Activated CD8-positive, alpha-beta memory T cell treated with anti-CD3 and anti-CD28 coated beads, Interleukin-2, amount 50 U/mL, for 24 hours (primary cell): Measurements from ENCODE around the gene PSME2.

Experiments
- DNase-seq: peaks from one replicate; pipeline ENCODE4 v3.0.0-alpha.2; 2020; ENCODE audit errors: extremely low read depth

PSME2 gene, protein sequence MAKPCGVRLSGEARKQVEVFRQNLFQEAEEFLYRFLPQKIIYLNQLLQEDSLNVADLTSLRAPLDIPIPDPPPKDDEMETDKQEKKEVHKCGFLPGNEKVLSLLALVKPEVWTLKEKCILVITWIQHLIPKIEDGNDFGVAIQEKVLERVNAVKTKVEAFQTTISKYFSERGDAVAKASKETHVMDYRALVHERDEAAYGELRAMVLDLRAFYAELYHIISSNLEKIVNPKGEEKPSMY

DNA sequence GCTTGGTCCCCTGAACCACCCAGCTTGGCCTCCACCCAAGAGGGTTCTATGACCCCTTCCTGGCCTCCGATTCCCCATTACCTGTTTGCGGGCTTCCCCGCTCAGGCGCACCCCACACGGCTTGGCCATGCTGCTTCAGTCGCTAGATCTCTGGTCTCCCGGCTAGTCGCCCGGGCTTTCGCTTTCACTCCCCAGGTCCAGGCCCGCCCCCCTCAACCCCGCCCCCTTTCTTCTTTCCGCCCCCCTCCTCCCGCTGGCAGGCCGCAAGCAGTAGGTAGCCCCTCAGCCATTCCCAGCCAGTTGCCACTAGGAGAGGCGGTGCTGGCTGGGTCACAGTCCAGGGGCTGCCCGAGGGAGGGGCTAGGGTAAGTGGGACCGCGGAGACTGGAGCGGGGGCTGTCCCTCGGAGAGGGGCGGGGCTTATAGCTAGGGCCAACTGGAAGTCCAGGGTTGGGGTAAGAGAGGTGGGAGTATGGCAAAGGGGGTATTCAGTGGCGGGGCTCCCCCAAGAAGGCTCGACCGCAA lies at the start of gene PSME2:
PSME2 (minus strand) TSS at position 158 of the 525 bp plus-strand sequence; CDS start at position 129, 29 bp downstream.
- DNase-seq = peak; percentile 78

DNA sequence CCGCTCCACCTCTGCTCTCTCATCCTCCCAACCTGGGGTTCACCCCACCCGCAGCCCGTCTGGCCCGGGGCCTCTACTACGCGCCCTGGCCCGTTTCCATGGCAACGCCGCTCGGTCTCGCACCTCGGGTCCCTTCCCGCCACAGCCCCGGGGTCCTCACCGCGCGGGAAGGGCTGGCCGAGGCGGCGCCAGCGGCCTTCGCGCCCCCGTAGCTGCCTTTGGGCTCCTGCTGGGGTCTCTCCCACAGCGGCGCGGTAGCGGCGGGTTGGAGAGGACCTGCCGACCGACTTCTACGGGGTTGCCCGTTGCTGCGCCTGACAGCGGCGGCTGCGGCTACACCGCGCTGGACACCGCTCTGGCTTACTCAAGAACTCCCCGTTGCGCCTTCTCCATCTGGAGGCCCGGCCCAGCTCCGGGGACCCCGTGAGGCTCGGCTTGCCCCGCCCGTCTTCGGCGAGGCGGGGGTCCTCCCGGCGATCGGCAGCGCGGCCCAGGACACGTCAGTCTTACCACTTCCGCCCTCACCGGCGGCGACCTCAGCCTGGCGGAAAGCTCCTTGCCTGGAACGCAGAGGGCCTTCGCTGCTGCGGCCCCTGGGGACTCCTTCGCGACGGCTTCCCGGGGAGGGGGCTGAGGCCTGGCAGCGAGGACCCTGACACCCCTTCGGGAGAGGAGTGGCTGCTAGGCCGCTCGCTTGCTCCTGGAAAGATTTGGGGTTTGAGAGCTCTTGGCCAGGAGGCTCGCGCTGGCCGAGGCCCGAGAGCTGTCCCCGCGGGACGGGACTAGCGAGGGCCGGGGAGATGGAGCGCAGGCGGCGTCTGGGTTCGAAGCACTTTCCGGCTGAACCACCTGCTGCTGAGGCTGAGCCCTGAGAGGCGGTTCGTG lies 49.0 kb upstream of the PSME2 start, which contains the start of gene TM9SF1:
TM9SF1 (minus strand) TSS at position 256 of the 885 bp plus-strand sequence. CDS start 422 bp downstream, outside the sequence.
- peak; percentile 68 for DNase-seq

DNA sequence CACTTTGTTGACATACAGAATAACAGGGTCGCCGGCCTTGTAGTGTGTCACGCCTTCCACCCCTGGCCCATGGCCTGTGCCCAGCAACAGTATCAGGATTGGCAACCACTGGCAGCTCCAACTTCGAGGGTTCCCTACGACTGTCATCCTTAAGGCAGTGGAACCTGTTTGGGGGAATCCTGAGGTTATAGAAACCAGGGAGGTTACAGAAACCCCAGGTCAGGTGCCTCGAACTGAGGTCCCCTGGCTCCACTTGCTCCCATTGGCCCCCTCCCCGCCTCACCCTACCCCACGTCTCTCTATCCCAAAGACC lies 48.4 kb upstream of the PSME2 start:
- DNase-seq = no peak

DNA sequence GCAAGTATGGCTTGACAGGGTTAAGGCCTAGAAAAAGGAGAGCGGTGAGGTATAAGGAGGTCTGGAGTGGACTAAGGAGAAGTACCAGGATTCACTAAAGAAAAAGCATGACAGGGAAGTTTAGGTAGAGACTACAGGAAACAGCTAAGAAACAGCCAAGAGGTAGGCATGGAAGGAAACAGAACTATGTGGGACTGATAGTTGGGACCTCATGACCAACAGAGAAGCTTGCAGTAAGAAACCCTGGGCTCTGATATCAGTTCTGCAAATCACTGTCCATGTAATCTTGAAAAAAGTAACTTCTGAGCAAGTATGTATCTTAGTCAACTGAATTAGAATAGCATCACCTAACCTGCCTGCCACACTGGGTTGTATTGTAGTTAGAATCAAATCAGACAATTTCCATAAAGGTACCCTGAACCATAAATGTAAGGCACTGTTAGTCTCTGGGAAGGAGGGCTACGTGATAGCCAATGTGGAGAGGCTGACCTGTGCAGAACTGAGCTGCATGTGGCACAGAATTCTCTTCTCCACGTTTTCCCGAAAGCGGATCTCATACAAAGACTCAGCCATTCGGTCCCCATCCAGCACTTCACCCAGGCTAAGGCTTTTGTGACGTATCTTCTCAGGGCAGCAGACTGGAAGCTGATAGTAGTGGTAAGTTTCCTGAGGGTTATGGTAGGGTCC lies 47.9 kb upstream of the PSME2 start:
- DNase-seq = no peak

DNA sequence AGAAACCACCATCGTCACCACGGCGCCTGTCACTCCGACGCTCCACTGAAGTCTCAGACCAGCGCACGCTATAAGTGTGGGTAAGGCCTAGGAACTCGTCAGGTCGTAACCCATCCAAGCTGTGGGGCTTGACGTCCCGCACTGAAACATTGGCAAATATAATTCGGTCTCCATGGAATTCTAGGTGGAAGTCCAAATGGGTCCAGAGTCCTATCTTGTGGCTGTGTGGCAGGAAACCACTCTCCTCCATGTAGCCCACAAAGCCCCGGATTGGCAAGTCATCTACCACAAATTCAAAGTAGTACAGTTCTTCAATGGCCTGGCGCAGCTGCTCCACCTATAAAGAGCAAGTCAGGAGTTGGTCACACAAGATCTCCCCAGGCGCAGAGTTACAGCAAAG lies 46.5 kb upstream of the PSME2 start:
- DNase-seq = no peak

DNA sequence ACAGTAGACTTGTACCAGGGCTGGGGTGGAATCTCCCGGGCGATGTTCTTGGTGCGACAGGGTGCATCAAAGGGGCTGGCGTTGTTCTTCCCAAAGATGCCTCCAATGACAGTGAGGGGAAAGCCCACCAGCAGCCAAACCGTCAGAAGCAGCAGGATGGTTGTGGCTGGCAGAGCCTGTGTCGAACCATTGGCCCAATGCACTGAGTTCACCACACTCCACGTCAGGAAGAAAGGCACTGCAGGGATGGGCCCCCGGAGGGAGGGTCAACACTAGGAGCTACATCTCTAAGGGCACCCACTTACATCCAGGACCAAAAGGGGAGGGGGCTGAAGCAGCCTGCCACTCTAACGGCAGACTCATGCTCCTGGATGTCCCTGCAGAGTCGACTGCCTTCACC lies 44.0 kb upstream of the PSME2 start:
- no peak for DNase-seq

DNA sequence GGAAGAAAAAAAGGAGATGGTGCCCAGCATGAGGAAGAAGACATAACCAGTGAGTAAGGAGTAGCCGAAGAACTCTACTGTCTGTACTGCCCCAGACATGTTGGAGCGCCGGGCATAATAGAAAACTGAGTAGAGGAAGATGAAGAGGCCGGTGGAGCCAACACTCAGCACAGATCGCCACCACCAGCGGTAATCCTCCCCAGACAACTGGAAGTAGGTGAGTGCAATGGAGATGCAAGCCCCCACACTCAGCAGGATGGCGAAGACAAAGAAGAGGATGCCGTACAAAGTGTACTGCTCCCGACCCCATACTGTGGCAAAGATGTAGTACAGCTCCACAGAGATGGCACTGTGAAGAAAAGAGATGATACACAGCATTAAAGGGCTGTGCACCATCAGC lies 43.0 kb upstream of the PSME2 start:
- no peak for DNase-seq

DNA sequence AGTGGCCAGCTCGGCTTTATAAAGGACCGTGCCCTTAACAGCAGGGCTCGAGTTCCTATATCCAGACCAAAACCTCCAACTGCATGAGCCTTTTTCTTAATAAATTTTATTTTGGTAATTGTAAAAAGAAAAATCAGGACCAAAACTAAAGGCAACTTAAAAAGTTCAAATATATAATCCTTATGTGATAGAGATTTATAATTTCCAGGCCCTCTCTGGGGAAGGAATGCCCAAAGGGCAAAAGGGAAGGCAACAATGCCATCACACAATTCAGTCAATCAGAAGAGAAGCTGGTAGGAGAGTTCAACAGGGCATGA lies 42.6 kb upstream of the PSME2 start:
- no peak for DNase-seq

DNA sequence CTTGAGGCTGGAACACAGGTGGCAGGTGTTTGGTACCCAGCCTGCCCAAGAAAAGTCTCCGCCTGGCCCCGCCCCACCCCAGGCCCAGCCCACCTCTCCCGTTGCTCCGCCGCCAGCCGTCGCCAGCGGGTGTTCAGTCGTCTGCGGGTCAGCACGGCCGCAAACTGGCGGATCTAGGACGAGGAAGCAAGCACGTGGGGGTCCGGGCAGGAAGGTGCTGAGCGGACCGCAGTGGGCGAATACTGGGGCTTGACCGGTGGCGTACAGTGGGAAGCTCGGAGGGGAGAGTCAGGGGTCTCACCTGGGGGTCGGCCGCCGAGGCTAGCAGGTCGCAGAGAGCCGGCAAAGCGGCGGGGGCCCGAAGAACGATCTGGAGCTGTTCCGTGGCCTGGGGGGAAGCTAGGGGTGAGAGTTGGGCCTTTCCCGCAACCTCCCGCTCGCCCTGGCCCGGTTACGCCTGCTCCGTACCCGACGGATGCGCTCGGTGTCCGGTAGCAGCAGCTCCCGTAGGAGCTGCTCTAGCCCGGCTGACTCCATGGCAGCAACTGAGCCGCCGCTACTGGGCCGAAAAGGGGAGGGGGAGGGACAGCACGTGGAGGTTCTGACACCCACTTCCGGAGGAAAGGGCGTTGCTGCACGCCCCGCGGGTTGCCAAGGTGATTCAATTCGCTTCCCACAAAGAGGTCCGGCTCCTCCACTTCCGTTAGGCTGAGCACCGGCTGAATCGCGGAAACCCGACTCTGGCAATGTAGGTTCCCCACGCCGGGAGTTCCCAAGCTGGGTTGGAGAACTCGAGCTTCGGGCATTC lies 42.0 kb upstream of the PSME2 start, which contains the start of gene IPO4:
IPO4 (minus strand) TSS at position 566 of the 808 bp plus-strand sequence; CDS start at position 537, 29 bp downstream.
- peak; percentile 91 for DNase-seq

DNA sequence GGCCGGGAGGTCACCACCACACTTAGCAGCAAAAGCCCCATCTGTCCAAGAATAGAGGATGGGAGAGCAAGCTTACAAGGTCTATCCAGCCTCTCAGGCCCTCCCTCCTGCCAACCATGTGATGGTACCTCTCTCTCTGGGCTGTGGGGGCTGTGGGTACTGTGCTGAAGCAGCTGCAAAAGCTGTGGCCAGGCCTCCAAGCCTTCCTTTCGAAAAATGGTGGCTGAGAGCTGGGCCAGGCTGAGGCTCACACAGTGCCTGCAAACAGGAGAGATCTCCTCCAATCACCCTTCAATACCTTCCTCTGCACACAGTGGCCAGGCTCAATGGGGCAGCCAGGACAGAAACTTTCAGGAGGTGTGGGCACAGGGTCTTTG lies 41.1 kb upstream of the PSME2 start:
- no peak for DNase-seq

DNA sequence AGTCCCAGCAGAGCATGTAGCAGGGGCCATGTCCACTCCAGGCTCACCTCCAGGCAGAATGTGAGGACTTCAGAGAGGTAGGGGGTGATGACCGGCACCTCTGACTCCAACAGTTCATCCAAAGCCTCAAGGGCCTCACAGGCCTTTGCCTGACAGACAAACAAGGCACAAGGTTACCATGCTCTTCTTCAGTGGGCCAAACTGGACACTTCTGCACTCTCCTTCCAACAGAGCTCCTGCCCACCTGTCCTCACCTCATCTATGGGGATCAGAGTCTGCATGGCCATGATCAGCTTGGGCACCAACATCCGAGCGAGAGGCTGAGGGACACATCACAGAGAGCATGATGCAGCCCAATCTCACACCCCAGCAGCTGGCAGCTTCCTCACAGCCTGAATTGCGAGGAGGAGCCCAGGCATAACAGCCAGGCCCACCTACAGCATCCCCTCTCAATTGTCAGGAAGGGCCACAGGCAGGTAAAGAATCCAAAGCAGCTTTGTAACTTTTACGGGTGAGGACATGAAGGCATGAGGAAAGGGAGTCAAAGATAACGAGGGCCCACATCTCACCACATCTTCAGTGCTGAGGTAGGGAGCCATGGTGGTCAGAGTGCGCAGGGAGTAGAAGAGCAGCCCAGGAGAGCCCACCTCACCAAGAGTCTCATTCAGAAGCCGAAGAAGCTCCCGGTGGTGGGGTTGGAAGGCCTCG lies 40.6 kb upstream of the PSME2 start:
- DNase-seq = no peak

DNA sequence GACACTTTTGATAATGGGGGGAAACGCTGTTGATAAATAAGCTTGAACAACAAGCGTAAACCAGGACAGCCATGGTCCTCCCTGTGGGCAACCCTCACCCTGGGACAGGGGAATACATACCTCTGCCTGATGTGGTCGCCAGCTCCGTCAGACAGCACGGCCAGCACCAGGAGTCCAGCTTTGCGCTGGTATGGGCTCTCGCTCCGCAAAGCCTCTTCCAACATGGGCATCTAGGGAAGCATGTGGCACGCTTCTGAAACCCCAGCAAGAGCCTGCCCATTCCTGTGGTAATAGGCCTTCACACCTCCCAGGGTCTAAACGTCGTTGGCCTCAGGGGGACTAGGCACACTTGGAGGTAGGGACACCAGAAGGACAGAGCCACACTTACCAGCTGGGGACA lies 39.3 kb upstream of the PSME2 start:
- no peak for DNase-seq

DNA sequence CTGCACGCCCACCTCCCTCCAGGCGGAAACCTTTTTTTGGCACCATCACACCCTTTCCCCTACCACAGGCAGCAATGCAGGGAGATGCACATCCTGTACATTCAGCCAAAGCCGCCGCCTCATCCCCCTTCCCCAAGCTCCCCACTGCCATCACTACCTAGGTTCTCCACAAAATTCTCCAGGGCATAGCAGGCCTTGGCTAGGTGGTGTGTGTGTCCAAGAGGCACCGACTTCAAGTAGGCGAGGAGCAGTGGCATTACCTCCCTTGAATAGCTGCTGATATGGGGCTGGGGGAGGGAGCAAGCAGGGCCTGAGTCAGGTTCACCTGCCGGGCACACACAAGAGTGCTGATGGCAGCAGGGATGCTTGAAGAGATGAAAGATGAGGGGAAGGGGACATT lies 38.6 kb upstream of the PSME2 start:
- DNase-seq = no peak

DNA sequence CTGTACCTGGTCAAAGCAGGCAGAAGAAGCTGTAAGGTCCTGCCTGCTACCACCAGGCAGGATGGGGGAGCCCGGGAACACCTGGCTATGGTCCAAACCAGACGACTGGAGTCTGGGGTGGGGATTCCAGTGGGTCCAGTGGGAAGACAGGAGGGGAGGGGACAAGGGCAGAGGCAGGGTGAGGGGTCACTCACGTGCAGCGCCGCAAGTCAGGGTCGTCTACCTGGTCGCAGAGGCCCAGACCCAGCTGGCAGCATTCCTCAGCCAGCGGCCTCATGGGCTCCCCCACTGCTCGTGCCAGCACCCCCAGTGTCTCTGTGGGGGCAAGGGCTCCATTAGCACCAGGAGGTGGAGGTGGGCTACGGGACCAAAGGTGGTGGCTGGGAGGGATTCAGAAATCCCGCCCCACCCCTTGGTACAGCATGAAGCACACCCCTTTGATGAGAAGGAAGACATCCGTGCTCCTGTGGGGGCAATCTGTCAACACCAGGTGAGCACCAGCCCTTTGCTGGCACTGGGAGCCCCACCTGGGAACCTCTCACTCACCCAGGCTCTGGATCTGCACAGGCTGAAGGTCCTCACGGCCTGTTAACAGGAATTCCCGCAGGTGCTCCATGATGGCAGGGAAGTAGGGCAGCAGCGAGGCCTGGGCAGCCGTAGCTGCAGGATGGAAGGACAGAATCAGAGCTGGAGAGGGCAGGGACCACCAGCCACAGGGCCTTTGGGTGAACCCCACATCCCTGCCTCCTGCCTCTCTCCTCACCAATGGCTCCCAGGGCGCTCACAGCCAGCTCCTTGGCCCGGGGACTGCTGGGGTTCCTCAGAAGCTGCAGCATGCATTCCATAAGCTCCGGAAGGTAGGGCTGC lies 37.9 kb upstream of the PSME2 start:
- no peak for DNase-seq

DNA sequence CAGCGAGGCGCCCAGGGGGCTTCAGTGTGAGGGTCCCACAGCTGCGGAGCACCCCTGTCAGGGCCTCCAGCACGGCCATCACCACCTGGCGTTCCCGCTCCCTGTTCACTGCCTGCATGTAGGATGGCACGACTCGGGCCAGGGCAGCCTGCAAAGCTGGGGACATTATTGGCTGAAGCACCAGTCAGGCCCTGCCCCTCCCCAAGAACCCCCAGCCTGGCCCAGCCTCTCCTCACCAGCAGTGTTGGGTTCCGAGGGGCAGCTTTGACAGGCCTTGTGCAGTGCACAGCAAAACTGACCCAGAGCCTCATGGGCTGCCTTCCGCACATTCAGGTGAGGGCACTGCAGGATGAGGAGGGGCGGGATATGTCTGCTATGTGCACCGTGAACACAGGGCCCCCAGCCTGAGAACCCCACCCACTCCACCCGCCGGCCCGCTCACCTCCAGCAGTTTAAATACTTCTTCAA lies 36.6 kb upstream of the PSME2 start:
- DNase-seq = no peak

DNA sequence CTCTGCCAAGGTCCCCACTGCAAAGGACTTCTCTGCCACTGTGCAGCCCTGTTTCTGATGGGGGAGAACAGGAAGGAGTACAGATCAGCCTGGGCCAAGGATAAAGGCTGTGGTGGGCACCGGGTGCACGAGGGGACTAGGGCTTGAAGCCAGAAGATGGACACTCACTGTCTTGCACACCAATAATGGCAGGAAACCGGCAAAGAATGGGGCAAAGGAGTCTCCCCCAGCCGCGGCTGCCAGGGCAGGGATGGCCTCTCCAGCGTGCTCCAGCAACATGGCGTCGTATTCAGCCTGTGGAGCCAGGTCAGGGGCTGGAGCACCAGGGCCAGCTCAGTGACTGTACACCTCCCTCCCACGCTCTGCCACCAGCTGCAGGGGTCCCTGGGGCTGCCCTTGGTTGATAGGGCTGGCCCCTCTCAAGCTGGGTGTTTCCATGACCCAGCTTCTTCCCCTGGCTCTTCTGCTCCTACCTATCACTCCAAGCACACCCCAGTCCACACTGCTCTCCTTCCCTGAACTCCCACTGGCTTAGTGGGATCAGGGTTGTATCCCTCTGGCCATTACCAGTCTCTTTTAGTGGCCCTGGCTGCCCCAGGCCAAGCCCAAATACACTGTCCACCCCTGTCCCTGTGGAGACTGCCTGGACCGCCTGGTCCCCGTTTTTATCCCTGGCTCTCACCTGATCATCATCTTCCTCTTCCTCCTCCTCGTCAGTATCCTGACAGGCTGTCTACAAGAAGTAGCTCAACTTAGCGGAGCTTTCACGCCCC lies 35.9 kb upstream of the PSME2 start:
- DNase-seq = no peak

DNA sequence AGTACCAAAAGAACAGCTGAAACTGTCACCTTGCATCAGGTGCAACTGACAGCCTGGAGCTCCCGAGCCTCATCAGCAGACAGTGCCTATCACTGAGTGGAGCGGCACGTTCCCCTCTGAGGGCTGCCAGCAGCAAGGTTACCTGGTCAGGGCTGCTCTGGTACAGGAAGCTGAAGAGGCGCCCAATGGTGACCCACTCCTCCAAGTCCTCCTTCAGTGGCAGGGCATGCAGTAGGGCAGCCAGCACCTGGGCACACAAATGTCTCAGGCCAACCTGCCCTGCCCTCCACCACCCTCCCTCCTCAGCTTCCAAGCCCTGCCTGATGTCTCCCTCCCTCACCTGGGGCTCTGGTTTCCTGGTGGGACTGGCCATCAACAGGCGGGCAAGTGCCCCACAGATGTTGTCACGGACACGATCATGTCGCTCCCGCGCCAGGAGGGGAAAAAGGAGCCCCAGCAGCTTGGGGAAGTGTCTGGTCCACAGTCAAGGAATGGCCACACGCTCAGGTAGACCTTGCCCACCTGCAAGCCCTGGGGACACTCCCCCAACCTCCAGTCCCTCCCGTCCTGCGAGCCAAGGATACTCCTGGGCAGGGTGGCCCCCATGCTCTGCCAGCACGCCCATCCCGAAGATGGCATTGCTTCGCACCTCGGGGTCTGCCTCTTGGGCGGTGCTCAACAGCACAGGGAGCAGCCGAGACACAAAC lies 35.1 kb upstream of the PSME2 start:
- no peak for DNase-seq

DNA sequence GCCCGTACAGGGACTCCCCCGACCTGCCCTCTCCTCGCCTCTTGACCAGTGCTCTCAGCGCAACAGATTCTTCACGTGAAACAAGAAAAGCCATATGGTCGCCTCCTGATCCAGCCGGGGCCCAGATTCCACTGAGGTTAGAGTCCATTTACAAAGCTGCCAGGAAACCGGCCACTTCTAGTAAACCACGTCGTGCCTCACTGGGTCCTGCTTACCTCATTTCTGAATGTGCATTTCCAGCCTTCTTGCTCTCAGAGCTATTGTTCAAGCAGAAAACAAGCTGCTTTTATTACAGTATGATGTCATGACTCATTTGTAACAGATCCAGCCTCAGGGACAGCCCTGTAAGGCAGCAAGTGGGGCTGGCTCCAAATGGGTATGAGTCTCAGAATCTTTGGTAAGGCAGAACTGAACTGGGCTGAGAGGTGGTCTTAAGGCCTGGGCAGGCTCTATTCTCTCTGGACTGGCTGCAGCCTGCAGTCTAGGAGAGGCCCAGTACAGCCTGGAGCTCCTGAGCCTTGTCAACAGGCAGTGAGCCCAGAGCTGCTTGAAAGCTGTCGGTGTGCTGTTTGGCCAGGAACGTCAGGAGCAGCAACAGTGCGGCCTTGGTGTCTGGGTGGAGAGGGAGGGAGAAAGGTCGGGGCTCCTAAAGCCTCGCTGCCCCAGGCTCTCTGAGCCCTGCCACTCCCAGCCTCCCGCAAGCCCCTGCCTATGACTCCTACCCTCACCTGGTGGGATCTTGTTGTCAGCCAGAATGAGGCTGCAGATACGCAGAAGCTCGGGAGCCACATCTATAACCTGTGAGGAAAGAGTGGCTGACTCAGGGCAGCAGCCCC lies 33.8 kb upstream of the PSME2 start:
- no peak for DNase-seq
